VCaP (cell line): ENCODE results near the gene CNIH3.

Experiments used
- H3K27ac ChIP-seq: fragments of 450-650 bp; 2 replicates; pipeline ENCODE4 v1.5.1; 2017
- TF ChIP-seq, protein P1 (sequence below): fragments of 450-650 bp; conservative IDR thresholded peaks from 2 replicates; pipeline ENCODE4 v1.5.1; 2017; ENCODE audit warnings: mild to moderate bottlenecking, moderate library complexity

The CNIH3 gene

GRCh38 chr1:224624432-224624831, 8.3 kb downstream of the CNIH3 start:
- TF ChIP-seq, protein P1, sequence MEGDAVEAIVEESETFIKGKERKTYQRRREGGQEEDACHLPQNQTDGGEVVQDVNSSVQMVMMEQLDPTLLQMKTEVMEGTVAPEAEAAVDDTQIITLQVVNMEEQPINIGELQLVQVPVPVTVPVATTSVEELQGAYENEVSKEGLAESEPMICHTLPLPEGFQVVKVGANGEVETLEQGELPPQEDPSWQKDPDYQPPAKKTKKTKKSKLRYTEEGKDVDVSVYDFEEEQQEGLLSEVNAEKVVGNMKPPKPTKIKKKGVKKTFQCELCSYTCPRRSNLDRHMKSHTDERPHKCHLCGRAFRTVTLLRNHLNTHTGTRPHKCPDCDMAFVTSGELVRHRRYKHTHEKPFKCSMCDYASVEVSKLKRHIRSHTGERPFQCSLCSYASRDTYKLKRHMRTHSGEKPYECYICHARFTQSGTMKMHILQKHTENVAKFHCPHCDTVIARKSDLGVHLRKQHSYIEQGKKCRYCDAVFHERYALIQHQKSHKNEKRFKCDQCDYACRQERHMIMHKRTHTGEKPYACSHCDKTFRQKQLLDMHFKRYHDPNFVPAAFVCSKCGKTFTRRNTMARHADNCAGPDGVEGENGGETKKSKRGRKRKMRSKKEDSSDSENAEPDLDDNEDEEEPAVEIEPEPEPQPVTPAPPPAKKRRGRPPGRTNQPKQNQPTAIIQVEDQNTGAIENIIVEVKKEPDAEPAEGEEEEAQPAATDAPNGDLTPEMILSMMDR = no peak
- peak overlapping the region; percentile 18; the same call in 1 of the 2 replicates for H3K27ac ChIP-seq

DNA sequence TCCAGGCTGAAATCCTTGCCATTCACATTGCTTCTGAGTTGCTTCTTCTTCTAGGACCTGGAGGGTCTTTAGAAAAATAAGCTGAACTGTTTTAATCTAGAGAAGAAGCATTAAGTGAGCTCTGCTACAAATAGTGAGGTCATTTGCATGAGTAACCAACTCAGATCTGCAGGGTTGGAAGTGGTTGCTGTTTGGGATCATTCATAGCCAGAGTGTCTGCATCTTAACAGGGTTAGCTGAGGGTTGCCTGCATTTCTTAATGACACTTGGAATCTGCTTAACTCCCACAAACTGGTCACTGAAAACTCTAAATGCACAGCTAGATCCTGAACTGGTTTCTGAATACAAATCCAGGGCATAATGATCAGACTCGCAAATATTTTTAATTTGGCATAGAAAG, 9.9 kb downstream of the CNIH3 start:
- TF ChIP-seq, protein P1 = no peak
- no peak overlapping the region for H3K27ac ChIP-seq

DNA sequence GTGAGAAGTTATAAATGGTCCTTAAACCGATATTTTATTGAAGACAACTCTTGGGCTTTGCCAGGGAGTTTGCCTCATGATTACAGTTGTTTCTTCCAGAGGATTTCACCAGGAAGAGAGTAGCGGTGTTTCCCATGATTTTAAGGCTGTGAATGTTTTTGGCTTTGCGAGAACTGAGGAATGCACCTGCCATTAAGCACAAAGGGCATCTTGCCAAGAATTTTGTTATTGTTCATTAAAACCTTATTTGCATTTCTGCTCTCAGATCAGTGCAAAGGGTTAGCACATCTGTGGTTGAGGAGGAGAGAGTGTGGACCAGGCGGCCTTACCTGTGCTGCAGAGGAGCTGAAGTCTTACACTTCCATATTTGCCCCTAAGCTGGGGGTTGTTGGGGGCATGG, 13.8 kb downstream of the CNIH3 start:
- no peak overlapping the region for H3K27ac ChIP-seq
- TF ChIP-seq, protein P1 = no peak

DNA sequence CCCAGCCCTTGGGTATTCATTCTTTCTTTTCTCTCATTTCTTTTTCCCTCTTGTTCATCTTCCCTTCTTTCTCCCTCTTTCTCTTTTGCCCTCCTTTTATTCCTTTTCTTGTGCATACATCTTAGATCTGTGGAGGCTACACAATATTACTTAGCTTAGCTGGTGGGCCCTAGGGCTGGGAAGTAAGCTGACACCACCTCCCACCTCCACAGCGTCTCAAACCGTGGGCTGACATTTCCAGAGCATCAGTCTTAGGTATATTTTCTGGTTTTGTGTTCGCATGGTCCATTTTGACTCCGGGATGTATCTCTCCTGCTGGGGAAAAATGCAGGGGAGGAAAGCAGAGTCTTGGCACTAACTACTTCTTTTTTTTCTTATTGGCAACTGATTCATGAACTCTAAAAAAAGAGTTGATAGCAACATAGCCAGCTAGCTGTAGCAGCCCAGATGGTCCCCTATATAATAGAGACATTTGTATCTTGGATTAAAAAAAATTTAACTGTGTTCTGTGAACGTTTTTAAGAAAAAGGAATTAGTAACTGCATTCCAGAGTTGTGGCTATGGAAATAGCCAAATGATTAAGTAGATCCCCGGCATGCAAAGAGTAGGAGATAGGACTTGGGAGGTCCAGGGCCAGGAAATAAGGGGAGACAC, 15.5 kb downstream of the CNIH3 start:
- TF ChIP-seq, protein P1 = no peak
- no peak overlapping the region for H3K27ac ChIP-seq

DNA sequence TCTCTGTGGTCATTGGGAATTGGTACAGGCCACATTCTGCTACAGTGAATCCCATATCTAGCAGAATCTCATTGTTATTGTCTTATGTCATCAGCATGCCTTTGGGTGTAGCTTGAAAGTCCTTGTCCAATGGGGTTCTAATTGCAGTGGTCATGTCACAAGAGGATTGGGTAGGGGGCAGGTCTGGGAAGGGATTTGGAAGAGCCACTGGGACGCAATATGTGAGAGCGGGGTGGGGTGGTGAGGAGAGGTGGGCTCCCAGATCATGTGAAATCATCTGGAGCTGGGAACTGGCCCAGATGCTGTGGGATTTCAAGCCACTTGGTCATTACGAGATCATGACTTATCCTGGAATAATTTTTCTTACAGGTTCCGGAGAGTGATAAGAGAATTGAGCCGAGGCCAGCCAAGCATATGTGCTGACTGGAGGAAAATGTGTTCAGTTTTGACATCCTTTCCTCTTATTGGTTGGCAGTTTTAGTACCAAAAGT, 16.3 kb downstream of the CNIH3 start:
- no peak overlapping the region for H3K27ac ChIP-seq
- TF ChIP-seq, protein P1 = no peak

DNA sequence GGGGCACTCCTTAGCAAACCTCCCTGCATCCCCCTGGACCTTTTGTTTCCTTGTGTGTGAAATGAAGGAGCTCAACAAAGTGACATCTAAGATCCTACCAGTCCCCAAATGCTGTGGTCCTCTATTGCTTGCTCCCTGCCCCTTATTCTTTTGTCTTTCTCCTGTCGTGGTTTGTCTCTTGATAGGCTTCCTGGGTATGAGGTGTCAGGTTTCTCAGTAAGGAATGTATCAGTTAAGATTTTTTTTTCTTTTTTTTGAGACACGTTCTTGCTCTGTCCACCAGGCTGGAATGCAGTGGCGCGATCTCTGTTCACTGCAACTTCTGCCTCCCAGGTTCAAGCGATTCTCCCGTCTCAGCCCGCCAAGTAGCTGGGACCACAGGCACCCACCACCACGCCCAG, 16.8 kb downstream of the CNIH3 start:
- no peak overlapping the region for H3K27ac ChIP-seq

GRCh38 chr1:224635356-224635755, 19.2 kb downstream of the CNIH3 start:
- no peak overlapping the region for H3K27ac ChIP-seq
- TF ChIP-seq, protein P1 = no peak

More for the DNA sequence above, 16.8 kb downstream of the CNIH3 start:
- TF ChIP-seq, protein P1 = no peak
